Measurements from ENCODE around the gene GASK1A. TPM values are rescaled to one million over a fixed set of nuclear protein-coding genes. Genes with fewer than 3 reads are reported as not detected.
"Not testable (repeated sequence)": the region's sequence is repeated elsewhere in the genome, so short reads cannot be mapped to it uniquely, and the experiment has no call there.

The GASK1A gene
- polyA plus RNA-seq, 1 donor, result 5.0 TPM

DNA sequence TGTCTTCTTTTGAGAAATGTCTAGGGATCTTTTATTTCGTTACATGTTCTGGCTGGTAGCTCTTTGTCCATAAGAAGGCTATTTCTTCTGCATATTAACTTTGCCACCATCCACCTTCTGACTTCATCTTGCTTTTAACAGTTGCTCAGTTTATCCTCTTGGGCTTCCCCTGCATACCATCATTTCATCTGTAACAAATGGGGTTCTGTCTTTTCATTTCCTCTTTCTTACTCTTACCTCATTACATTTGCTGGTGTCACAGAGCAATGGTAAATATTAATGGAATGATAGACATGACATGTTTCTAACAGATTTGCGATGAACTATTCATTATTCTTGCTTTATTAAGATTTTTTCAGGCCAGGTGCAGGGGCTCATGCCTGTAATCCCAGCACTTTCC, 62.4 kb downstream of the GASK1A start:
- Histone ChIP-seq H3K9me3 (ENCODE audit: control insufficient read depth, low read depth, low read length) (peaks cover 8% of the 10 kb centered on the region), H3K36me3 (ENCODE audit: control insufficient read depth, insufficient read depth, low read length) (no peaks in the 10 kb centered on the region), H3K27me3 (ENCODE audit: control insufficient read depth, insufficient read depth, low read length) (no peaks in the 10 kb centered on the region), H3K27ac (ENCODE audit: low read length) (no peak overlapping the region), H3K4me1 (ENCODE audit: control insufficient read depth, insufficient read depth, low read length) (no peaks in the 10 kb centered on the region), H3K4me3 (ENCODE audit: low read length) (no peak overlapping the region)
- 100% methylated on average over 2 of the region's 2 CpGs for WGBS (ENCODE audit: insufficient coverage, low lambda C conversion rate)
- DNase-seq, result no peak

DNA sequence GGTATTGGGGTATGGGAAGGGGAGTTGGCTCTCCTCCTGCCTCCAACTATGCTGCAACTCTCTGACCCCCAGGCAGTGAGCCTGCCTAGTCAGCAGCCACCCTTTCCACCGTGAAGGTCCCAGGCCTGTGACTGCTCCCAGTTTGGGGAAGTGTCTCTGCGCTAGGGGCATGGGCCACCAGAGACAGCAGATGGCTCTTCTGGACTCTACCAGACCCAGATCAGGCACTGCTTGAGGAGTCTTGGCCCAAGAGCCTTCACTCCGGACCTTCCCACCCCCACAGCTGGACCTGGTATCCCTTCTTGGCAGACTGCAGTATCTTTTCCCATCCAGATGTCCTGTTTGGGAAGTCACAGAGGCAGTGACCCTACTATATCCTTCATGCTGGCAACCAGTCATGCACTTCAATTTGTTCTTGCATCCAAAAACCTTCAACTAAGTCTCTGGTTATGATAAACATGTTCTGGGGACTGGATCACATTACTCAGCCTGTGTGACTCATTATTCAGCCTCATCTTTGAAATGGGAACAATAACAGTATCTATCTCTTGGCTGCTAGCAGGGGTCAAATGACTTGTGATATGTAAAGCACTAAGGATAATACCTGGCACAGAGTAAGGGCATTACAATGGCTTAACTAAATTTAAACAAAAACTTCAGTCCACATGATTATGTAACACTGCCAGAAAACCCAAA, 64.1 kb downstream of the GASK1A start:
- Histone ChIP-seq H3K36me3 (ENCODE audit: control insufficient read depth, insufficient read depth, low read length) (no peaks in the 10 kb centered on the region), H3K4me3 (ENCODE audit: low read length) (no peak overlapping the region), H3K4me1 (ENCODE audit: control insufficient read depth, insufficient read depth, low read length) (no peaks in the 10 kb centered on the region), H3K27me3 (ENCODE audit: control insufficient read depth, insufficient read depth, low read length) (no peaks in the 10 kb centered on the region), H3K9me3 (ENCODE audit: control insufficient read depth, low read depth, low read length) (peaks cover 8% of the 10 kb centered on the region), H3K27ac (ENCODE audit: low read length) (no peak overlapping the region)
- no peak for DNase-seq
- no CpG with 5 or more reads among the region's 3 CpGs for WGBS (ENCODE audit: insufficient coverage, low lambda C conversion rate)

- WGBS (ENCODE audit: insufficient coverage, low lambda C conversion rate), result no CpG with 5 or more reads among the region's 2 CpGs
- Histone ChIP-seq H3K27ac (ENCODE audit: low read length) (no peak overlapping the region), H3K36me3 (ENCODE audit: control insufficient read depth, insufficient read depth, low read length) (no peaks in the 10 kb centered on the region), H3K9me3 (ENCODE audit: control insufficient read depth, low read depth, low read length) (peaks cover 8% of the 10 kb centered on the region), H3K4me1 (ENCODE audit: control insufficient read depth, insufficient read depth, low read length) (no peaks in the 10 kb centered on the region), H3K4me3 (ENCODE audit: low read length) (no peak overlapping the region), H3K27me3 (ENCODE audit: control insufficient read depth, insufficient read depth, low read length) (no peaks in the 10 kb centered on the region)
- no peak for DNase-seq
Observed at GRCh38 chr3:43043793-43044192, 64.7 kb downstream of the GASK1A start.

DNA sequence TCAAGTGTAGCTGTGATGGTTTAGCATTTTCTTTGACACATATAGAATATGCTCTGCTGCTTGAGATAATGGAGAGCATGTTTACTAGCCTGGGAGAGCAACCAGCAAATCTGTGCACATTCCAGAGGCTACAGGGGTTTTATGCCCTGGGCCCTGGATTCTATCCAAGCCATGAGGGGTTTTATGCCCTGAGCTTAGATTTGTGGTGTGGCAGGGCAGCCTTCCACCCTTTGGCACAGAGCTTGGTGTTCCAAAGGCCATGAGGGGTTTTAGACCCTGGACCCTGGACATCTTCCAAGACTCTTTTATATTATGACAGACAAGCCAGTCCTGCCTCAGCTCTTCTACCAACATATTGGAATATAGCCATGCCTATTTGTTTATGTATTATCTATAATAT, 66.0 kb downstream of the GASK1A start:
- H3K9me3 ChIP-seq (ENCODE audit: control insufficient read depth, low read depth, low read length); H3K27ac ChIP-seq (ENCODE audit: low read length): not testable (repeated sequence)

DNA sequence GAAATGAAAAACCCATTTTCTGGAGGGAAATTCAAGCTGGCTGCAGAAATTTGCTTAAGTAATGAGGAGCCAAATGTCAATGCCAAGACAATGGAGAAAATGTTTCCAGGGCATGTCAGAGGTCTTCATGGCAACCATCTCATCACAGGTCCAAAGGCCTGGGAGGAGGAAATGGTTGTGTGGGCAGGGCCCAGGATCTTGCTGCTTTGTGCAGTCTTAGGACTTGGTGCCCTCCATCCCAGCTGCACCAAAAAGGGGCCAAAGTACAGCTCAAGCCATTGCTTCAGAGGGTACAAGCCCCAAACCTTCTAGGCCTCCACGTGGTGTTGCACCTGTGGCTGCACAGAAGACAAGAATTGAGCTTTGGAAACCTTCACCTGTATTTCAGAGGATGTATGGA, 67.5 kb downstream of the GASK1A start:
- Histone ChIP-seq H3K36me3 (ENCODE audit: control insufficient read depth, insufficient read depth, low read length) (no peaks in the 10 kb centered on the region), H3K4me3 (ENCODE audit: low read length) (no peak overlapping the region), H3K27me3 (ENCODE audit: control insufficient read depth, insufficient read depth, low read length) (no peaks in the 10 kb centered on the region), H3K9me3 (ENCODE audit: control insufficient read depth, low read depth, low read length) (peaks cover 10% of the 10 kb centered on the region), H3K4me1 (ENCODE audit: control insufficient read depth, insufficient read depth, low read length) (no peaks in the 10 kb centered on the region), H3K27ac (ENCODE audit: low read length) (no peak overlapping the region)
- WGBS (ENCODE audit: insufficient coverage, low lambda C conversion rate), result no CpG with 5 or more reads among the region's 1 CpG
- DNase-seq, result no peak

More for the DNA sequence above, 66.0 kb downstream of the GASK1A start:
- not testable (repeated sequence) for DNase-seq; H3K4me3 ChIP-seq (ENCODE audit: low read length); H3K27me3 ChIP-seq (ENCODE audit: control insufficient read depth, insufficient read depth, low read length); H3K4me1 ChIP-seq (ENCODE audit: control insufficient read depth, insufficient read depth, low read length); H3K36me3 ChIP-seq (ENCODE audit: control insufficient read depth, insufficient read depth, low read length)

GRCh38 chr3:43048470-43048869, 69.4 kb downstream of the GASK1A start:
- Histone ChIP-seq H3K27ac (ENCODE audit: low read length) (no peak overlapping the region), H3K4me3 (ENCODE audit: low read length) (no peak overlapping the region), H3K9me3 (ENCODE audit: control insufficient read depth, low read depth, low read length) (peaks cover 14% of the 10 kb centered on the region), H3K27me3 (ENCODE audit: control insufficient read depth, insufficient read depth, low read length) (no peaks in the 10 kb centered on the region), H3K36me3 (ENCODE audit: control insufficient read depth, insufficient read depth, low read length) (no peaks in the 10 kb centered on the region), H3K4me1 (ENCODE audit: control insufficient read depth, insufficient read depth, low read length) (no peaks in the 10 kb centered on the region)
- no peak for DNase-seq

DNA sequence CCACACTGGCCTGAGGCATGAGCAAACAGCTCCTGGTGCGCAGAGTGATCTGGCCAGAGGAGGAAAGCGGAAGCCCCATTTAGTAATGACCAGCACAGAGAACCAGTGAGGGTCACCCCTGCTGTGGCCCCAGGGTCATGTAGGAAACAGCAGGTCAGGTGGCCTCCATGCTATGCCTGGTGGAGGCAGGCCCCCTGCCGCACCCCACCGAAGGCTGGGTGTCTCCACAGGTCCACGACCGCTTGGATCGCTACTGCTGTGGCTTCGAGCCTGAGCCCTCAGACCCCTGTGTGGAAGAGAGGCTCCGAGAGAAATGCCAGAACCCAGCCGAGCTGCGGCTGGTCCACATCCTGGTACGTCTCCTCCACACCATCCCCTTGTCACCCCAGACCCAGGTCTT, 74.2 kb downstream of the GASK1A start:
- Histone ChIP-seq H3K27ac (ENCODE audit: low read length) (no peak overlapping the region), H3K27me3 (ENCODE audit: control insufficient read depth, insufficient read depth, low read length) (no peaks in the 10 kb centered on the region), H3K9me3 (ENCODE audit: control insufficient read depth, low read depth, low read length) (peaks cover 7% of the 10 kb centered on the region), H3K4me1 (ENCODE audit: control insufficient read depth, insufficient read depth, low read length) (no peaks in the 10 kb centered on the region), H3K36me3 (ENCODE audit: control insufficient read depth, insufficient read depth, low read length) (no peaks in the 10 kb centered on the region), H3K4me3 (ENCODE audit: low read length) (no peak overlapping the region)
- DNase-seq, result no peak
- no CpG with 5 or more reads among the region's 12 CpGs for WGBS (ENCODE audit: insufficient coverage, low lambda C conversion rate)

DNA sequence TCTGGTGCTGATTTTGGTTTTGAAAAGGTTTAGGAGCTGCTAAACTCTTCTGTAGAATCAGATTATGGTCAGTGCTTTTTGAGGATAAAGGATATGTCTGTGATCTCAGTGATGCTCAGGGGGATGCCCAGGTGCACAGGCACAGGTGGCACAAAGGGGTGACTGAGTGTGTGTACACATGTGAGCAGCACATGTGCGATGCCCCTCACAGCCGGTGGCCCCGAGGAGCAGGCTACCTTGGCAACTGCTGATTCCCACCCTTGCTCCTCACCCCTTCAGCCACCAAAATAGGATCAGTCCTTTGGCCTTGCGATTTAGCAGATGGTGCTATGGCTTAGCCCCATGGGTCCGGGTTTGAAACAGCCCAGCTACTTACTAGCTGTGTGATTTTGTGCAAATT, 75.6 kb downstream of the GASK1A start:
- no CpG with 5 or more reads among the region's 5 CpGs for WGBS (ENCODE audit: insufficient coverage, low lambda C conversion rate)
- Histone ChIP-seq H3K9me3 (ENCODE audit: control insufficient read depth, low read depth, low read length) (peaks cover 10% of the 10 kb centered on the region), H3K27ac (ENCODE audit: low read length) (no peak overlapping the region), H3K4me3 (ENCODE audit: low read length) (no peak overlapping the region), H3K4me1 (ENCODE audit: control insufficient read depth, insufficient read depth, low read length) (no peaks in the 10 kb centered on the region), H3K36me3 (ENCODE audit: control insufficient read depth, insufficient read depth, low read length) (no peaks in the 10 kb centered on the region), H3K27me3 (ENCODE audit: control insufficient read depth, insufficient read depth, low read length) (no peaks in the 10 kb centered on the region)
- DNase-seq, result no peak

GRCh38 chr3:43055393-43055792, 76.3 kb downstream of the GASK1A start:
- no CpG with 5 or more reads among the region's 7 CpGs for WGBS (ENCODE audit: insufficient coverage, low lambda C conversion rate)
- DNase-seq, result no peak
- peaks cover 10% of the 10 kb centered on the region for H3K9me3 ChIP-seq (ENCODE audit: control insufficient read depth, low read depth, low read length)
- H3K27me3 ChIP-seq (ENCODE audit: control insufficient read depth, insufficient read depth, low read length), result no peaks in the 10 kb centered on the region
- no peaks in the 10 kb centered on the region for H3K4me1 ChIP-seq (ENCODE audit: control insufficient read depth, insufficient read depth, low read length)
- H3K36me3 ChIP-seq (ENCODE audit: control insufficient read depth, insufficient read depth, low read length), result no peaks in the 10 kb centered on the region
- H3K27ac ChIP-seq (ENCODE audit: low read length), result no peak overlapping the region
- no peak overlapping the region for H3K4me3 ChIP-seq (ENCODE audit: low read length)

GRCh38 chr3:43055806-43056770, 77.0 kb downstream of the GASK1A start:
- no peak for DNase-seq
- no peaks in the 10 kb centered on the region for H3K27me3 ChIP-seq (ENCODE audit: control insufficient read depth, insufficient read depth, low read length)
- WGBS (ENCODE audit: insufficient coverage, low lambda C conversion rate), result no CpG with 5 or more reads among the region's 15 CpGs
- no peak overlapping the region for H3K4me3 ChIP-seq (ENCODE audit: low read length)
- peaks cover 8% of the 10 kb centered on the region for H3K9me3 ChIP-seq (ENCODE audit: control insufficient read depth, low read depth, low read length)
- H3K36me3 ChIP-seq (ENCODE audit: control insufficient read depth, insufficient read depth, low read length), result no peaks in the 10 kb centered on the region
- no peaks in the 10 kb centered on the region for H3K4me1 ChIP-seq (ENCODE audit: control insufficient read depth, insufficient read depth, low read length)
- no peak overlapping the region for H3K27ac ChIP-seq (ENCODE audit: low read length)
